ENCODE data around the gene UPF1.
"Not testable (repeated sequence)": the region's sequence is repeated elsewhere in the genome, so short reads cannot be mapped to it uniquely, and the experiment has no call there.

UPF1 gene

GRCh38 chr19:18814063-18814462 is 17.7 kb upstream of the UPF1 start:
- no peak overlapping the region for H3K4me3 Mint-ChIP-seq
- no peaks in the 10 kb centered on the region for H3K36me3 Mint-ChIP-seq (ENCODE audit: low read depth)
- TF ChIP-seq CTCF (IDR thresholded peaks at IDR 0.05; ENCODE audit: unreplicated experiment in 3 of 3): peak in 1 of 3 experiments; percentile 9
- peaks cover 10% of the 10 kb centered on the region for H3K27me3 Mint-ChIP-seq (ENCODE audit: low read depth)
- no peak overlapping the region for H3K27ac Mint-ChIP-seq
- no peaks in the 10 kb centered on the region for H3K4me1 Mint-ChIP-seq
- H3K9me3 Mint-ChIP-seq: no peaks in the 10 kb centered on the region

GRCh38 chr19:18815673-18816072 is 16.1 kb upstream of the UPF1 start:
- Mint-ChIP-seq H3K27me3 (ENCODE audit: low read depth) (peaks cover 14% of the 10 kb centered on the region), H3K36me3 (ENCODE audit: low read depth) (no peaks in the 10 kb centered on the region), H3K9me3 (no peaks in the 10 kb centered on the region), H3K27ac (no peak overlapping the region), H3K4me1 (no peaks in the 10 kb centered on the region), H3K4me3 (no peak overlapping the region)
- no peak for TF ChIP-seq CTCF (IDR thresholded peaks at IDR 0.05; ENCODE audit: unreplicated experiment in 3 of 3)

- not testable (repeated sequence) for H3K9me3 Mint-ChIP-seq; H3K4me3 Mint-ChIP-seq; H3K27ac Mint-ChIP-seq; H3K4me1 Mint-ChIP-seq; H3K36me3 Mint-ChIP-seq (ENCODE audit: low read depth)
- H3K27me3 Mint-ChIP-seq (ENCODE audit: low read depth): peaks cover 14% of the 10 kb centered on the region
These were observed 15.1 kb upstream of the UPF1 start for GRCh38 chr19:18816645-18817044.

GRCh38 chr19:18817574-18817973 is 14.2 kb upstream of the UPF1 start:
- H3K4me3 Mint-ChIP-seq: no peak overlapping the region
- H3K9me3 Mint-ChIP-seq: no peaks in the 10 kb centered on the region
- peaks cover 18% of the 10 kb centered on the region for H3K27me3 Mint-ChIP-seq (ENCODE audit: low read depth)
- no peak for TF ChIP-seq CTCF (IDR thresholded peaks at IDR 0.05; ENCODE audit: unreplicated experiment in 3 of 3)
- no peaks in the 10 kb centered on the region for H3K4me1 Mint-ChIP-seq
- H3K27ac Mint-ChIP-seq: no peak overlapping the region
- no peaks in the 10 kb centered on the region for H3K36me3 Mint-ChIP-seq (ENCODE audit: low read depth)

- no peak overlapping the region for H3K4me3 Mint-ChIP-seq
- H3K27ac Mint-ChIP-seq: no peak overlapping the region
- H3K27me3 Mint-ChIP-seq (ENCODE audit: low read depth): peaks cover 8% of the 10 kb centered on the region
- TF ChIP-seq CTCF (IDR thresholded peaks at IDR 0.05; ENCODE audit: unreplicated experiment in 3 of 3): no peak
- H3K9me3 Mint-ChIP-seq: peaks cover 9% of the 10 kb centered on the region
- peaks cover 10% of the 10 kb centered on the region for H3K4me1 Mint-ChIP-seq
- peaks cover 6% of the 10 kb centered on the region for H3K36me3 Mint-ChIP-seq (ENCODE audit: low read depth)
These were observed 3.0 kb upstream of the UPF1 start for GRCh38 chr19:18828786-18829185.

GRCh38 chr19:18830488-18830887 is 1.3 kb upstream of the UPF1 start:
- H3K4me1 Mint-ChIP-seq: peaks cover 25% of the 10 kb centered on the region
- H3K4me3 Mint-ChIP-seq: peak overlapping the region; percentile 65 to 77 (median 74)
- peaks cover 19% of the 10 kb centered on the region for H3K36me3 Mint-ChIP-seq (ENCODE audit: low read depth)
- no peak overlapping the region for H3K27ac Mint-ChIP-seq
- H3K9me3 Mint-ChIP-seq: peaks cover 9% of the 10 kb centered on the region
- no peak for TF ChIP-seq CTCF (IDR thresholded peaks at IDR 0.05; ENCODE audit: unreplicated experiment in 3 of 3)
- H3K27me3 Mint-ChIP-seq (ENCODE audit: low read depth): peaks cover 5% of the 10 kb centered on the region
